ENCODE results near the gene TNFRSF19.

The TNFRSF19 gene

GRCh38 chr13:23629566-23630272 is 59.5 kb downstream of the TNFRSF19 start:
- TF ChIP-seq, protein P1, sequence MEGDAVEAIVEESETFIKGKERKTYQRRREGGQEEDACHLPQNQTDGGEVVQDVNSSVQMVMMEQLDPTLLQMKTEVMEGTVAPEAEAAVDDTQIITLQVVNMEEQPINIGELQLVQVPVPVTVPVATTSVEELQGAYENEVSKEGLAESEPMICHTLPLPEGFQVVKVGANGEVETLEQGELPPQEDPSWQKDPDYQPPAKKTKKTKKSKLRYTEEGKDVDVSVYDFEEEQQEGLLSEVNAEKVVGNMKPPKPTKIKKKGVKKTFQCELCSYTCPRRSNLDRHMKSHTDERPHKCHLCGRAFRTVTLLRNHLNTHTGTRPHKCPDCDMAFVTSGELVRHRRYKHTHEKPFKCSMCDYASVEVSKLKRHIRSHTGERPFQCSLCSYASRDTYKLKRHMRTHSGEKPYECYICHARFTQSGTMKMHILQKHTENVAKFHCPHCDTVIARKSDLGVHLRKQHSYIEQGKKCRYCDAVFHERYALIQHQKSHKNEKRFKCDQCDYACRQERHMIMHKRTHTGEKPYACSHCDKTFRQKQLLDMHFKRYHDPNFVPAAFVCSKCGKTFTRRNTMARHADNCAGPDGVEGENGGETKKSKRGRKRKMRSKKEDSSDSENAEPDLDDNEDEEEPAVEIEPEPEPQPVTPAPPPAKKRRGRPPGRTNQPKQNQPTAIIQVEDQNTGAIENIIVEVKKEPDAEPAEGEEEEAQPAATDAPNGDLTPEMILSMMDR (IDR thresholded peaks at IDR 0.05; ENCODE audit: low read depth, low read length, missing control alignments) = no peak
- DNase-seq (ENCODE audit: extremely low read depth, low read depth) = no peak
- H3K4me3 ChIP-seq (replicated peaks; ENCODE audit: low read depth, low read length) = no peak overlapping the region

DNA sequence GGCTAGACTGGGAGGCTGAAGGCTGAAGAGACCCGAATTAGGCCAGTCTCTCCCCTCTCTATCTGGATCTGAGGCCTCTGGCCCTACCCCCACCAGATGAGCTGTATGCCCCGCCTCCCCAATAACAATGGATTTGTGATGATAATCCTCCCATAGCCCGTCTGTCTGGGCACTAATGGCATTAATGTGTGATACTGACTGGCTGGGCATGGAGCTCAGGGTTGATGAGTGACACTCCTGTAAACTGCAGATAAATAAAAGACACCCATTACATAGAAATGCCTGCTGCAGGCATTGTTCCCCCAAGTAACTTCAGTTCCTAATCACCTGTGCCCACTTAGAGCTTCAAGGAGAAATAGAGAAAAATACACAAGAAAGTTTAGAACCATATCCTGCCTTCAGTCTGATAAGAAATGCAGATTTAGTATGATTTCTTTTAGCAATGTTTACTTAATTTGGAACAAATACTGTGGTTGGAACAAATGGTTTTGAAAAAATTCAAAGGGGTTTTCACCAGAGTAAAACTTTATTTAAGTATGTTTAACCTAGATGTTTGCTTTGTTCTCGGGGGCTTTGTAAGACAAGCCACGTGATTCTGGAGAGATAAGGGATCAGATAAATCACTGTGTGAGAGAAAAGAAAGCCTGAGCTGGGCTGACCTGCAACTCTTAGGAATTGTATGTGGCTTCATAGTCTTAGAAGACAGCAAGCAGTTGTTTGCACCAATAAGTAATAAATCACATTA is 60.3 kb downstream of the TNFRSF19 start:
- DNase-seq (ENCODE audit: extremely low read depth, low read depth) = no peak
- H3K4me3 ChIP-seq (replicated peaks; ENCODE audit: low read depth, low read length) = no peak overlapping the region
- TF ChIP-seq, protein P1 (IDR thresholded peaks at IDR 0.05; ENCODE audit: low read depth, low read length, missing control alignments) = no peak

- DNase-seq (ENCODE audit: extremely low read depth, low read depth) = no peak
- no peak overlapping the region for H3K4me3 ChIP-seq (replicated peaks; ENCODE audit: low read depth, low read length)
- TF ChIP-seq, protein P1 (IDR thresholded peaks at IDR 0.05; ENCODE audit: low read depth, low read length, missing control alignments) = no peak
Observed at GRCh38 chr13:23631311-23632047, 61.3 kb downstream of the TNFRSF19 start.

DNA sequence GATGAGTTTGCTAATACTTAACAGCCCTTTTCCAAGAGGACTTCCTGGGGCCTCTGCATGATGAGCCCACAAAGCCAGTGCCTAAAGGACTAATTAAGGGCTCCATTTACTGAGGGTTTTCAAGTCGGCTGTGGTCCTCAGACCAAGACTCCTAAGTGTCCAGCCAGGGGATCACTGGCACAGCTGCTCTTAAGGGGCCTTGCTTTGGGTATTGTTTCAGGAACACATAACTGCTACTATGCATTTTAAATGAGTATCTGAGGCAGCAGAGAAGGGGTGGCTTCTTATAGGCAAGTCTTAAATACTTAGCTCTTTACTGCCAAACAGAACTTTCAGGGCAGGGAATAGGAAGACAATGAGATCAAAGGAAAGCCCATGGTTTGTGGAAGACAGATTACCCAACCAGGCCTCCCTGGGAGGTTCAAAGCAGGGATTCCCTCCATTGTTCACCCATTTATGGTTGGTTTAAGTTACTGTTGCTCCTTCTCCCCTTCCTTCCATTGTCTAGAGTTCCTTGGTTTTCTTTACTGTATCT is 61.9 kb downstream of the TNFRSF19 start:
- H3K4me3 ChIP-seq (replicated peaks; ENCODE audit: low read depth, low read length) = no peak overlapping the region
- TF ChIP-seq, protein P1 (IDR thresholded peaks at IDR 0.05; ENCODE audit: low read depth, low read length, missing control alignments) = no peak
- DNase-seq (ENCODE audit: extremely low read depth, low read depth) = no peak

- no peak for DNase-seq (ENCODE audit: extremely low read depth, low read depth)
- TF ChIP-seq, protein P1 (IDR thresholded peaks at IDR 0.05; ENCODE audit: low read depth, low read length, missing control alignments) = no peak
- no peak overlapping the region for H3K4me3 ChIP-seq (replicated peaks; ENCODE audit: low read depth, low read length)
Observed at GRCh38 chr13:23632741-23633140, 62.5 kb downstream of the TNFRSF19 start.

- no peak overlapping the region for H3K4me3 ChIP-seq (replicated peaks; ENCODE audit: low read depth, low read length)
- no peak for DNase-seq (ENCODE audit: extremely low read depth, low read depth)
Observed at GRCh38 chr13:23634897-23635296, 64.7 kb downstream of the TNFRSF19 start.

More at GRCh38 chr13:23634897-23635296, 64.7 kb downstream of the TNFRSF19 start:
- TF ChIP-seq, protein P1 (IDR thresholded peaks at IDR 0.05; ENCODE audit: low read depth, low read length, missing control alignments) = no peak
